ENCODE measurements around the gene VMP1.

- TF ChIP-seq CTCF (IDR thresholded peaks at IDR 0.05), result no peak
- TF ChIP-seq EZH2 (IDR thresholded peaks at IDR 0.05; ENCODE audit: borderline replicate concordance, insufficient read depth, low read depth, low read length, poor library complexity, severe bottlenecking), result no peak
Measured at GRCh38 chr17:59716427-59716826, 9.0 kb downstream of the VMP1 start.

All from B cell (primary cell).